ENCODE data around the gene ZNF57. TPM values are rescaled to one million over a fixed set of nuclear protein-coding genes. Genes with fewer than 3 reads are reported as not detected.

ZNF57 gene
- total and polyA plus RNA-seq, 9 of the 15 experiments (the other 6 are each of a cell fraction or from before 2014, with no cell fraction given) = 3.9 to 13.5 (median 7.8) TPM

DNA sequence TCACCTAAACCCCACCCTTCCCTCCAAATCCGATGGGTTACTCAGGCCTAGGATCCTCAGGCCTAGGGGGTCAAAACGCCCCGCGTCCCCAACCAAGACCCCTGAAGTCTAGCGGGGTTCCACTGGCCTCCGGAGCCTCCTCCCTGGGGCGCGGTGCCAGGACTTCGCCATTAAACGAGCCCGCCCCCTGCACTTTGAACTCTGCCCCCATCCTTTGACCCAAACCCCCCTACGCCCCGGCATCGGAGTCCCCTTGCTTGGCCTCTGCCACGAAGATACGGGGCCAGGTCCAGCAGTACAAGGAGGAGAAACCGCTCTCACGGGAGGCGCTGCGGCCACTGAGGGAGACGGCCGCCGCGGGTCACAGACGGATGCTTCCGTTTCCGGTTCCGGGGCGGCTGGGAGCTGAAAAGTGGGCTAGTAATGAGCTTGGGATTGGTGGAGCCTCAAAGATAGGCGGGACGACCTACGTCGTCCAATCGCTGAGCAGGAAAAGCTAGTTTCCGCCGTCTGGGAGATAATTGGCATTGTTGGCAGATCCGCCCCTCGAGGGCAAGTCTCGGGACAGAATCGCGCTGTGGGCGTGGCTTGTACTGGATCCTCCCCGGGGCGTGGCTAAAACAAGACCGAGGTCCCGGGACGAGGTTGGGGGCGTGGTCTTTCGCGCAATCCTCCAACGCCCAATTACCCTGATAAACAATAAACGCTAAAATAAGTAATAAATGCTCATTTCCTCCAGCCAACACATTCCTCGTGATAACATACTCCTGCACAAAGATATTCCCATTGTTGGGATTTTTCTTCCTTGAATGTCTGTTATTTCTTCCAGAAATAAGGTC is 49.8 kb downstream of the ZNF57 start (continued):
- TF ChIP-seq NR1H2 (CRISPR knock-in tag; IDR thresholded peaks at IDR 0.05) (no peak), ZBTB8A (IDR thresholded peaks at IDR 0.05; ENCODE audit: partially characterized antibody) (no peak), ZNF431 (CRISPR knock-in tag; IDR thresholded peaks at IDR 0.05) (0 out of 2 replicates have a peak, but pooled peaks have one; percentile 56), L3MBTL2 (IDR thresholded peaks at IDR 0.05) (no peak; the same call in none of the 2 replicates), BACH1 (tag; IDR thresholded peaks at IDR 0.05) (no peak), CCNT2 (IDR thresholded peaks at IDR 0.05; ENCODE audit: borderline replicate concordance, extremely low read depth, insufficient read length, low read depth, low read length) (no peak), GABPA (tag; conservative IDR thresholded peaks at IDR 0.05; ENCODE audit: low read depth) (peak; percentile 100), TBL1XR1 (IDR thresholded peaks at IDR 0.05; ENCODE audit: low read length in 2 of 2) (no peak), CBX2 (IDR thresholded peaks at IDR 0.05; ENCODE audit: insufficient read depth, low read length, poor library complexity, severe bottlenecking) (no peak), TRIM24 (IDR thresholded peaks at IDR 0.05) (no peak; a peak in 1 of 4 replicates), HNRNPK (IDR thresholded peaks at IDR 0.05; ENCODE audit: low read depth, low read length, poor library complexity, severe bottlenecking) (no peak), POLR2AphosphoS2 (IDR thresholded peaks at IDR 0.05; ENCODE audit: low read length) (no peak)
- TF ChIP-seq, protein P1, sequence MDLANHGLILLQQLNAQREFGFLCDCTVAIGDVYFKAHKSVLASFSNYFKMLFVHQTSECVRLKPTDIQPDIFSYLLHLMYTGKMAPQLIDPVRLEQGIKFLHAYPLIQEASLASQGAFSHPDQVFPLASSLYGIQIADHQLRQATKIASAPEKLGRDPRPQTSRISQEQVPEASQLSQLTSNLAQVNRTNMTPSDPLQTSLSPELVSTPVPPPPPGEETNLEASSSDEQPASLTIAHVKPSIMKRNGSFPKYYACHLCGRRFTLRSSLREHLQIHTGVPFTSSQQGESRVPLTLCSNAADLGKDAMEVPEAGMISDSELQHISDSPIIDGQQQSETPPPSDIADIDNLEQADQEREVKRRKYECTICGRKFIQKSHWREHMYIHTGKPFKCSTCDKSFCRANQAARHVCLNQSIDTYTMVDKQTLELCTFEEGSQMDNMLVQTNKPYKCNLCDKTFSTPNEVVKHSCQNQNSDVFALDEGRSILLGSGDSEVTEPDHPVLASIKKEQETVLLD (IDR thresholded peaks at IDR 0.05) = 0 out of 2 replicates have a peak, but pooled peaks have one; percentile 9
- TF ChIP-seq, protein P2, sequence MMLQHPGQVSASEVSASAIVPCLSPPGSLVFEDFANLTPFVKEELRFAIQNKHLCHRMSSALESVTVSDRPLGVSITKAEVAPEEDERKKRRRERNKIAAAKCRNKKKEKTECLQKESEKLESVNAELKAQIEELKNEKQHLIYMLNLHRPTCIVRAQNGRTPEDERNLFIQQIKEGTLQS (IDR thresholded peaks at IDR 0.05) = no peak
- TF ChIP-seq, protein P2 (CRISPR knock-in tag; conservative IDR thresholded peaks at IDR 0.05) = peak; percentile 18; the same call in 1 of the 2 replicates
- TF ChIP-seq, protein P3, sequence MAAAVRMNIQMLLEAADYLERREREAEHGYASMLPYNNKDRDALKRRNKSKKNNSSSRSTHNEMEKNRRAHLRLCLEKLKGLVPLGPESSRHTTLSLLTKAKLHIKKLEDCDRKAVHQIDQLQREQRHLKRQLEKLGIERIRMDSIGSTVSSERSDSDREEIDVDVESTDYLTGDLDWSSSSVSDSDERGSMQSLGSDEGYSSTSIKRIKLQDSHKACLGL (CRISPR knock-in tag; IDR thresholded peaks at IDR 0.05; ENCODE audit: borderline replicate concordance, poor library complexity, severe bottlenecking) = no peak
- TF ChIP-seq, protein P4, sequence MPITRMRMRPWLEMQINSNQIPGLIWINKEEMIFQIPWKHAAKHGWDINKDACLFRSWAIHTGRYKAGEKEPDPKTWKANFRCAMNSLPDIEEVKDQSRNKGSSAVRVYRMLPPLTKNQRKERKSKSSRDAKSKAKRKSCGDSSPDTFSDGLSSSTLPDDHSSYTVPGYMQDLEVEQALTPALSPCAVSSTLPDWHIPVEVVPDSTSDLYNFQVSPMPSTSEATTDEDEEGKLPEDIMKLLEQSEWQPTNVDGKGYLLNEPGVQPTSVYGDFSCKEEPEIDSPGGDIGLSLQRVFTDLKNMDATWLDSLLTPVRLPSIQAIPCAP (CRISPR knock-in tag; IDR thresholded peaks at IDR 0.05; ENCODE audit: borderline replicate concordance) = no peak
- TF ChIP-seq, protein P5, sequence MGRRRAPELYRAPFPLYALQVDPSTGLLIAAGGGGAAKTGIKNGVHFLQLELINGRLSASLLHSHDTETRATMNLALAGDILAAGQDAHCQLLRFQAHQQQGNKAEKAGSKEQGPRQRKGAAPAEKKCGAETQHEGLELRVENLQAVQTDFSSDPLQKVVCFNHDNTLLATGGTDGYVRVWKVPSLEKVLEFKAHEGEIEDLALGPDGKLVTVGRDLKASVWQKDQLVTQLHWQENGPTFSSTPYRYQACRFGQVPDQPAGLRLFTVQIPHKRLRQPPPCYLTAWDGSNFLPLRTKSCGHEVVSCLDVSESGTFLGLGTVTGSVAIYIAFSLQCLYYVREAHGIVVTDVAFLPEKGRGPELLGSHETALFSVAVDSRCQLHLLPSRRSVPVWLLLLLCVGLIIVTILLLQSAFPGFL (CRISPR knock-in tag; IDR thresholded peaks at IDR 0.05) = 0 out of 2 replicates have a peak, but pooled peaks have one; percentile 21
- TF ChIP-seq, protein P6, sequence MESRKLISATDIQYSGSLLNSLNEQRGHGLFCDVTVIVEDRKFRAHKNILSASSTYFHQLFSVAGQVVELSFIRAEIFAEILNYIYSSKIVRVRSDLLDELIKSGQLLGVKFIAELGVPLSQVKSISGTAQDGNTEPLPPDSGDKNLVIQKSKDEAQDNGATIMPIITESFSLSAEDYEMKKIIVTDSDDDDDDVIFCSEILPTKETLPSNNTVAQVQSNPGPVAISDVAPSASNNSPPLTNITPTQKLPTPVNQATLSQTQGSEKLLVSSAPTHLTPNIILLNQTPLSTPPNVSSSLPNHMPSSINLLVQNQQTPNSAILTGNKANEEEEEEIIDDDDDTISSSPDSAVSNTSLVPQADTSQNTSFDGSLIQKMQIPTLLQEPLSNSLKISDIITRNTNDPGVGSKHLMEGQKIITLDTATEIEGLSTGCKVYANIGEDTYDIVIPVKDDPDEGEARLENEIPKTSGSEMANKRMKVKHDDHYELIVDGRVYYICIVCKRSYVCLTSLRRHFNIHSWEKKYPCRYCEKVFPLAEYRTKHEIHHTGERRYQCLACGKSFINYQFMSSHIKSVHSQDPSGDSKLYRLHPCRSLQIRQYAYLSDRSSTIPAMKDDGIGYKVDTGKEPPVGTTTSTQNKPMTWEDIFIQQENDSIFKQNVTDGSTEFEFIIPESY (CRISPR knock-in tag; IDR thresholded peaks at IDR 0.05) = no peak

Measured in K562 (cell line).